GM12874 (cell line): ENCODE results near the gene RTL10.

Source experiments
- TF ChIP-seq, protein P1 (sequence below): IDR thresholded peaks from 2 replicates; pipeline ENCODE4 v1.5.1; 2011; ENCODE audit warnings: low read depth, mild to moderate bottlenecking, control low read depth, low read length, moderate library complexity; ENCODE audit not compliant: insufficient read depth

RTL10 gene

DNA sequence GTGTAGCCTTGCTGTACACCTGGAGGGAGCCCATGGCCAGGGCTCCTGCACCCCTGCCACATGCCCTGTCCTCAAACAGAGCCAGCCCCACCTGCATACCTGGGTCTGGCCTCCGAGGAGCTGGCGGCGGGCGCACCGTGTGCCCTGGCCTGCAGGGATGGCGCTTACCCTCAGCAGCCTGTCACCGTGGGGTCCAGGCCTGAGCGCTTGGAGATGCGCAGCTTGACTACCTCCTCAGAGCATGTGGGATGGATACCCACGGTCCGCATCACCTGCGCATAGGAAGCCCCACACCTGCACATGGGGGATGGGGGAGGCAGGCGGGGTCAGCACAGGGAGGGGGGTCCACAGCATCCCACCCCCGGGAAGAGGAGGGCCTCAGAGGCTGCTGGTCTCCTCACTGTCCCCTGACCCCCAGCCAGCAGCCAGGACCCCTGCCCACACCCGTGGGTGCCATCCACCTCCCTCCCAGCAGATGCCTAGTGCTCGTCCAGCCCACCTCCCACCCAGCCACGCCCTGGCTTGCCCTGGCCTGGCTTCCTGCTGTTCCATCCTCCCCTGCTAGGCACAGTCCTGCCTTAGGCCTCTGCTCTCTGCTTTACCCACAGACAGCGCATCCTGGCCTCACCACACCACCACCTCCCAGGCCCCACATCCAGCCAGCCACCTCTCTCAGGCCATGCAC is 22.4 kb upstream of the RTL10 start:
- TF ChIP-seq, protein P1, sequence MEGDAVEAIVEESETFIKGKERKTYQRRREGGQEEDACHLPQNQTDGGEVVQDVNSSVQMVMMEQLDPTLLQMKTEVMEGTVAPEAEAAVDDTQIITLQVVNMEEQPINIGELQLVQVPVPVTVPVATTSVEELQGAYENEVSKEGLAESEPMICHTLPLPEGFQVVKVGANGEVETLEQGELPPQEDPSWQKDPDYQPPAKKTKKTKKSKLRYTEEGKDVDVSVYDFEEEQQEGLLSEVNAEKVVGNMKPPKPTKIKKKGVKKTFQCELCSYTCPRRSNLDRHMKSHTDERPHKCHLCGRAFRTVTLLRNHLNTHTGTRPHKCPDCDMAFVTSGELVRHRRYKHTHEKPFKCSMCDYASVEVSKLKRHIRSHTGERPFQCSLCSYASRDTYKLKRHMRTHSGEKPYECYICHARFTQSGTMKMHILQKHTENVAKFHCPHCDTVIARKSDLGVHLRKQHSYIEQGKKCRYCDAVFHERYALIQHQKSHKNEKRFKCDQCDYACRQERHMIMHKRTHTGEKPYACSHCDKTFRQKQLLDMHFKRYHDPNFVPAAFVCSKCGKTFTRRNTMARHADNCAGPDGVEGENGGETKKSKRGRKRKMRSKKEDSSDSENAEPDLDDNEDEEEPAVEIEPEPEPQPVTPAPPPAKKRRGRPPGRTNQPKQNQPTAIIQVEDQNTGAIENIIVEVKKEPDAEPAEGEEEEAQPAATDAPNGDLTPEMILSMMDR = no peak

DNA sequence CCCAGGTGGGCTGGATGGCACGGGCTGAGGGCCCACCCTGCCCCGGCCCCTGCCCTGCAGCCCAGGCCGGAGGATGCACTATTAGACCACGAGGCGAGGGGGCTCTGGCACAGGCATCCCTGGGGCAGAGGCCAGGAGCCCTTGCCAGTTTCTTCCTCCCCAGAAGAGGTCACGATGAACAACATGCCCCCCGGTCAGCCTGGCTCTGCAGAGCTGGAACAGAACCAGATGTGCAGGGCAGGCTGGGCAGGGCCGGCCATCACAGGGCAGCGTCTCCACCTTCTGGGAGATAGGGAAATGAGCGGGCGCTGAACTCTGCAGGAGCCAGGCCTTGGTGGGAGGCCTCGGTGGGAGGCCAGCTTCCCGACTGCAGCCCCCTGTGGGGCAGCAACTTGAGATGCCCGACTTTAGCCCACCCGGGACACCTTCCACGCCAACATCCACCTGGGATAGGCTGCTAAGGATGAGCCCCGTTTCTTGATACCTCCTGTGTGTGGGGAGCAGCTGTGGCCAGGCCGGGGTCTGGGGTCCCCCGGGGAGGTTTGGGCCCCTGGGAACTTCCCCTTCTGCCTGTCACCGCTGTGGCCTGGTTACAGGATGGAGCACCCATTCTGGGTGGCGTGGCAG is 21.8 kb upstream of the RTL10 start:
- TF ChIP-seq, protein P1 = no peak

DNA sequence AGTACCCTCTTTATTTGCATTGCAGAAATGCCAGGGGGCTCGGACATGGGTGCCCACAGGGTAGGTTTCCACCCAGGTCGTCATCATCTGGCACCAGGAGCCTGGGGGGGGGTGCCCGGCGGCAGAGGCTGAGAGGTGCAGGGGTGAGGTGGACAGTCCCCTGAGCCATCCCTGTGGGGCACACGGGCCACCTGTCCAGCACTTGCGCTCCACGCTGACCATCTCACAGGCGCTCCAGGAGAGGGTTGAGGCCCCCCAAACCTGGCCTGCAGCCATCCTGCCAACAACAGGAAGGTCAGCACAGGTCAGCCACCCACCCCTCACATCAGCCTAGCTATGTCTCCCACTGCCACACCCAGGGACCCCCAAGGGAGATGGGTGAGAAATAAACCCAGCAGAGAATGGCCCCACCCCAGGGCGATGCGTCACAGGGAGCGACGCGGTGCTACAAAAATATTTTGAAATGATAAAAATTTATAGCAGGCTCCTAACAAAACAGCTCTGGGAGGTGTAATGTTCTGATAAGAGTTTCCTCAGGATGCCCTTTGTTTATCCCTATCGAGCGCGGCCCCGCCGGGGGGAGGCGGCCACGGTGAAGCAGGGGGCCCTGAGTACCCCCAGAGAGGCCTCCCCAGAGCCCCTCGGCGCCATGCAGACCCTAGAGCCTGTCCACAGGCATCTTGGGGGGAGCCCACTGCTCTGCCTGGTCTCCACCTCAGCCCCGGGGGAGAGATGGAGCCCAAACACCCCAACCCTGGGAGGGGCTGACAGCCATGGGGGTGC is 21.0 kb upstream of the RTL10 start:
- TF ChIP-seq, protein P1 = no peak

DNA sequence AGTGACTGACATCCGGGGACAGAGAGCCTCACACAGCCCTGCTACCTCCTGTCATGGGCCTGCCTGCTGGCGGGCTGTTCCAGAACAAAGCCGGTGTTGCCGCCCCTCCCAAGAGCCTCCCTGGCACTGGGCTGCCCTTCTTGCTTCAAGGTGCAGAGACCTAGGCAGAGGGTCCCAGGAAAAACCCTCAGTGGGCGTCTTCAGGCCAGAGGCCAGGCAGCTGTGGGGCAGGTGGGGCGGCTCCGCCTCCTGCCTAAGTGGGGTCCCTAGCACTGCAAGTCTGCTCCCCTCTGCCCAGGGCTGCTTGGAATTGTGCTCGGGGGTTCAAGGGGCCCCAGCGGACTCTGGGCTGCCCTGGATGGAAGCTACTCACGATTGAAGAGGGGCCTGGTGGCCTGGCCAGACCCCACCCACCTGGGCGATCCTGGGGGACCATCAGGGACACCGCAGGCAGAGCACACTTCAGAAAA is 20.4 kb upstream of the RTL10 start:
- TF ChIP-seq, protein P1 = no peak

DNA sequence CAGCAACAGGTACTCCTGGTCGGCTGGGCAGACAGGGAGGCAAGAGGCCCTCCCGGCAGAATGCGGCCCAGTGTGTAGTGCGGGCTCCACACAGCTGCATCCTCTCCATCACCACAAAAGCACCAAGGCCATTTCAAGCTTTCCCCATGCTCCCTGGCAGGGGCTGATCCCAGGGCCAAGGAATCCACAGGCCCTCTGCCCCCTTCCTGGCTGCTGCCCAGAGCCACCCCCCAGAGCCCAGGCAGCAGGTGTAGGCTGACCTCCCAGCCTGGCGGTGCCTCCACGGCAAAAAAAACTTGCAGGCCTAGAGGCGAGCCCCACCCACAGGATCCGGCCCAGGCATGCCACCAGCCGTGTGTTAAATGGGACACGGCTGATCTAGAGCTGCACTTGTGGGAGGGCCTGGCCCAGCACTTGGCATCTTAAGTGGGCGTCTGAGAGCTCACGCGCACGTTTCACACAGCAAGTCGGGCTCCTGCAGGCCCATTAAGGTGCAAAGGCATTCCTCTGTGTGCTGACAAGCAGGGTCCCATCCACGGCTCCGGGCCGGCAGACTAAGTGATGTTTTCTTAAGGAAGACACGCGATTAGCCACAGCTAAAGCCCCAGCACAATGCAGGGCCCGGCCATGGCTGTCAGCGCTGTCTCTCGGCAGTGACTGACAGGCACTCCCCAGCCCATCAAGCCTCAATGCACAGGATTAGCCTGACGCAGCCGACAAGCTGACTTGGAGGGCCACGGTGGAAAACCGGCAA is 19.8 kb upstream of the RTL10 start:
- TF ChIP-seq, protein P1 = no peak

DNA sequence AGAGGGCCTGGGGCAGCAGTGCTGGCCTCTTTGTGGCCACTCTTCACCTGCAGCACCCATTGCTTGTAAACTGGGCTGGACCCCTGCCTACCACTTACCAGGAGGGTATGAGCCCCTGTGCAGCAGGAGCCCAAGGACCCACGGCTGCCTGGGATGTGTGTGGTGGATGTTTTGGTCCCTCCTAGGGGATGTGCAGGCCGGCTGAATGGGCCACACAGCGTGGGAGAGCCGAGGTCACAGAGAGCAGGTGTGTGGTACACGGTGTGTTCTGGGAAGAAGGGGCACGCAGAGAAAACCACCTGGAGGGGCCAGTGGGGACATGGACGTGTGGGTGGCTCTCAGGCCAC is 19.3 kb upstream of the RTL10 start:
- TF ChIP-seq, protein P1 = no peak
